Neural cell (in vitro differentiated cells): ENCODE data around the gene FRMPD4.

Experiments
- EP300 ChIP-seq: fragments of 450-650 bp; conservative IDR thresholded peaks from 2 replicates; pipeline ENCODE4 v1.6.1; 2014; ENCODE audit warnings: antibody characterized with exemption, mild to moderate bottlenecking, moderate library complexity; ENCODE audit not compliant: poor library complexity, severe bottlenecking
- EZH2 ChIP-seq: fragments of 200-600, 300-800 bp; shearing (Covaris generic), sonication (generic); IDR thresholded peaks from 2 replicates; pipeline ENCODE4 v1.6.1; 2014; ENCODE audit warnings: antibody characterized with exemption, low read length, borderline replicate concordance, mild to moderate bottlenecking; ENCODE audit not compliant: insufficient read depth, poor library complexity, severe bottlenecking
- POLR2AphosphoS5 ChIP-seq: IDR thresholded peaks from 2 replicates; pipeline ENCODE4 v1.6.1; 2012
- RAD21 ChIP-seq: fragments of 450-650 bp; conservative IDR thresholded peaks from 2 replicates; pipeline ENCODE4 v1.6.1; 2014; ENCODE audit warnings: antibody characterized with exemption, mild to moderate bottlenecking, moderate library complexity
- SMC3 ChIP-seq: fragments of 450-650 bp; conservative IDR thresholded peaks from 2 replicates; pipeline ENCODE4 v1.6.1; 2014; ENCODE audit warnings: antibody characterized with exemption, mild to moderate bottlenecking, moderate library complexity; ENCODE audit not compliant: poor library complexity
- TAF1 ChIP-seq: IDR thresholded peaks from 2 replicates; pipeline ENCODE4 v1.6.1; 2012; ENCODE audit warnings: low read depth
- TF ChIP-seq, protein P1 (sequence below): fragments of 450-650 bp; IDR thresholded peaks from 2 replicates; pipeline ENCODE4 v1.5.1; 2014; ENCODE audit warnings: antibody characterized with exemption, mild to moderate bottlenecking, moderate library complexity; ENCODE audit not compliant: poor library complexity, severe bottlenecking
- TF ChIP-seq, protein P2 (sequence below): IDR thresholded peaks from 2 replicates; pipeline ENCODE4 v1.6.1; 2012; ENCODE audit warnings: borderline replicate concordance

DNA sequence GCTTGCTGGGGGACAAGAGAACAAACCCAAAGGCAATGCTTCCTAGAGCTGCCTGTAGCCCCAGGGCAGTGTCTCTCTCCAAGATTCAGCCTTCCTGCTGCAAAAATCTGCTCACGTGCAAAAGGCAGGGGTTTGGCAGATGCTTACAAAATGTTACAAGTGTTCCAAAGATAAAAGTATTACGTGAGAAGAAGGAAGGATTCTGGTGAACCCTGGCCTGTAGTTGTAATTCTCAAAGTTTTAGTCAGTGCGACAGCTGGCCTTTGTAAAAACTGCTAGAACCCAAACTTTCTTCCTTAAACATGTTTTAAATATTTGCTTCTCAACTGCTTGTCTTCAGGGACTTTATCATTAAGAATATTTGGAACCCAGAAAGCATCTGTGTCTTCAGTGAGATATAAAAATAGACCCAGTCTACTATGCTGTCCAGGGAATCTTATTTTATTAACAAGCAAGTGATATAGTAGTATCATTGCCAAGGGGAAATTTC lies 232.3 kb downstream of the FRMPD4 start:
- TF ChIP-seq, protein P1, sequence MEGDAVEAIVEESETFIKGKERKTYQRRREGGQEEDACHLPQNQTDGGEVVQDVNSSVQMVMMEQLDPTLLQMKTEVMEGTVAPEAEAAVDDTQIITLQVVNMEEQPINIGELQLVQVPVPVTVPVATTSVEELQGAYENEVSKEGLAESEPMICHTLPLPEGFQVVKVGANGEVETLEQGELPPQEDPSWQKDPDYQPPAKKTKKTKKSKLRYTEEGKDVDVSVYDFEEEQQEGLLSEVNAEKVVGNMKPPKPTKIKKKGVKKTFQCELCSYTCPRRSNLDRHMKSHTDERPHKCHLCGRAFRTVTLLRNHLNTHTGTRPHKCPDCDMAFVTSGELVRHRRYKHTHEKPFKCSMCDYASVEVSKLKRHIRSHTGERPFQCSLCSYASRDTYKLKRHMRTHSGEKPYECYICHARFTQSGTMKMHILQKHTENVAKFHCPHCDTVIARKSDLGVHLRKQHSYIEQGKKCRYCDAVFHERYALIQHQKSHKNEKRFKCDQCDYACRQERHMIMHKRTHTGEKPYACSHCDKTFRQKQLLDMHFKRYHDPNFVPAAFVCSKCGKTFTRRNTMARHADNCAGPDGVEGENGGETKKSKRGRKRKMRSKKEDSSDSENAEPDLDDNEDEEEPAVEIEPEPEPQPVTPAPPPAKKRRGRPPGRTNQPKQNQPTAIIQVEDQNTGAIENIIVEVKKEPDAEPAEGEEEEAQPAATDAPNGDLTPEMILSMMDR, result no peak
- TF ChIP-seq EP300, result no peak
- TF ChIP-seq TAF1, result no peak
- no peak for TF ChIP-seq EZH2
- TF ChIP-seq RAD21, result no peak
- no peak for TF ChIP-seq POLR2AphosphoS5
- TF ChIP-seq, protein P2, sequence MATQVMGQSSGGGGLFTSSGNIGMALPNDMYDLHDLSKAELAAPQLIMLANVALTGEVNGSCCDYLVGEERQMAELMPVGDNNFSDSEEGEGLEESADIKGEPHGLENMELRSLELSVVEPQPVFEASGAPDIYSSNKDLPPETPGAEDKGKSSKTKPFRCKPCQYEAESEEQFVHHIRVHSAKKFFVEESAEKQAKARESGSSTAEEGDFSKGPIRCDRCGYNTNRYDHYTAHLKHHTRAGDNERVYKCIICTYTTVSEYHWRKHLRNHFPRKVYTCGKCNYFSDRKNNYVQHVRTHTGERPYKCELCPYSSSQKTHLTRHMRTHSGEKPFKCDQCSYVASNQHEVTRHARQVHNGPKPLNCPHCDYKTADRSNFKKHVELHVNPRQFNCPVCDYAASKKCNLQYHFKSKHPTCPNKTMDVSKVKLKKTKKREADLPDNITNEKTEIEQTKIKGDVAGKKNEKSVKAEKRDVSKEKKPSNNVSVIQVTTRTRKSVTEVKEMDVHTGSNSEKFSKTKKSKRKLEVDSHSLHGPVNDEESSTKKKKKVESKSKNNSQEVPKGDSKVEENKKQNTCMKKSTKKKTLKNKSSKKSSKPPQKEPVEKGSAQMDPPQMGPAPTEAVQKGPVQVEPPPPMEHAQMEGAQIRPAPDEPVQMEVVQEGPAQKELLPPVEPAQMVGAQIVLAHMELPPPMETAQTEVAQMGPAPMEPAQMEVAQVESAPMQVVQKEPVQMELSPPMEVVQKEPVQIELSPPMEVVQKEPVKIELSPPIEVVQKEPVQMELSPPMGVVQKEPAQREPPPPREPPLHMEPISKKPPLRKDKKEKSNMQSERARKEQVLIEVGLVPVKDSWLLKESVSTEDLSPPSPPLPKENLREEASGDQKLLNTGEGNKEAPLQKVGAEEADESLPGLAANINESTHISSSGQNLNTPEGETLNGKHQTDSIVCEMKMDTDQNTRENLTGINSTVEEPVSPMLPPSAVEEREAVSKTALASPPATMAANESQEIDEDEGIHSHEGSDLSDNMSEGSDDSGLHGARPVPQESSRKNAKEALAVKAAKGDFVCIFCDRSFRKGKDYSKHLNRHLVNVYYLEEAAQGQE, result no peak
- TF ChIP-seq SMC3, result no peak
